Rectal smooth muscle tissue (tissue), 1 donor: ENCODE data around the gene DIP2B.

Experiments used
- H3K27ac ChIP-seq: one replicate; pipeline ENCODE4 v1.7.0; 2013; ENCODE audit warnings: low read depth, low read length, inconsistent platforms
- H3K27me3 ChIP-seq: one replicate; pipeline ENCODE4 v1.7.0; 2013; ENCODE audit warnings: low read length; ENCODE audit not compliant: control insufficient read depth, insufficient read depth
- H3K36me3 ChIP-seq: one replicate; pipeline ENCODE4 v1.7.0; 2013; ENCODE audit warnings: low read length; ENCODE audit not compliant: control insufficient read depth, insufficient read depth
- H3K4me1 ChIP-seq: one replicate; pipeline ENCODE4 v1.7.0; 2013; ENCODE audit warnings: low read length; ENCODE audit not compliant: control insufficient read depth, insufficient read depth
- H3K4me3 ChIP-seq: one replicate; pipeline ENCODE4 v1.7.0; 2013; ENCODE audit warnings: low read length
- H3K9ac ChIP-seq: one replicate; pipeline ENCODE4 v1.7.0; 2013; ENCODE audit warnings: low read length

The DIP2B gene

GRCh38 chr12:50699154-50699553, 194.4 kb downstream of the DIP2B start:
- H3K36me3 ChIP-seq, result peaks cover 19% of the 10 kb centered on the region
- H3K27ac ChIP-seq, result no peak overlapping the region

GRCh38 chr12:50699940-50700339, 195.2 kb downstream of the DIP2B start:
- H3K36me3 ChIP-seq, result peaks cover 17% of the 10 kb centered on the region
- H3K27me3 ChIP-seq, result no peaks in the 10 kb centered on the region
- no peak overlapping the region for H3K27ac ChIP-seq
- no peak overlapping the region for H3K9ac ChIP-seq
- no peaks in the 10 kb centered on the region for H3K4me1 ChIP-seq
- H3K4me3 ChIP-seq, result no peak overlapping the region

More at GRCh38 chr12:50699154-50699553, 194.4 kb downstream of the DIP2B start:
- H3K9ac ChIP-seq, result no peak overlapping the region
- no peaks in the 10 kb centered on the region for H3K27me3 ChIP-seq
- H3K4me1 ChIP-seq, result no peaks in the 10 kb centered on the region
- no peak overlapping the region for H3K4me3 ChIP-seq

GRCh38 chr12:50706606-50707005, 201.8 kb downstream of the DIP2B start:
- Histone ChIP-seq H3K4me3 (no peak overlapping the region), H3K27ac (no peak overlapping the region), H3K27me3 (no peaks in the 10 kb centered on the region), H3K36me3 (peaks cover 28% of the 10 kb centered on the region), H3K9ac (no peak overlapping the region), H3K4me1 (no peaks in the 10 kb centered on the region)

- no peak overlapping the region for H3K27ac ChIP-seq
- H3K4me1 ChIP-seq, result no peaks in the 10 kb centered on the region
- peaks cover 28% of the 10 kb centered on the region for H3K36me3 ChIP-seq
- no peak overlapping the region for H3K4me3 ChIP-seq
- no peaks in the 10 kb centered on the region for H3K27me3 ChIP-seq
- H3K9ac ChIP-seq, result no peak overlapping the region
Measured at GRCh38 chr12:50707396-50707795, 202.6 kb downstream of the DIP2B start.

- Histone ChIP-seq H3K4me1 (no peaks in the 10 kb centered on the region), H3K27ac (no peak overlapping the region), H3K36me3 (peaks cover 26% of the 10 kb centered on the region), H3K27me3 (no peaks in the 10 kb centered on the region), H3K4me3 (no peak overlapping the region), H3K9ac (no peak overlapping the region)
Measured at GRCh38 chr12:50708631-50709030, 203.8 kb downstream of the DIP2B start.

- Histone ChIP-seq H3K4me1 (no peaks in the 10 kb centered on the region), H3K9ac (no peak overlapping the region), H3K4me3 (no peak overlapping the region), H3K27ac (no peak overlapping the region), H3K27me3 (no peaks in the 10 kb centered on the region), H3K36me3 (peaks cover 28% of the 10 kb centered on the region)
Measured at GRCh38 chr12:50711121-50711520, 206.3 kb downstream of the DIP2B start.

GRCh38 chr12:50715174-50715573, 210.4 kb downstream of the DIP2B start:
- Histone ChIP-seq H3K27ac (no peak overlapping the region), H3K9ac (no peak overlapping the region), H3K36me3 (peaks cover 20% of the 10 kb centered on the region), H3K27me3 (no peaks in the 10 kb centered on the region), H3K4me1 (no peaks in the 10 kb centered on the region), H3K4me3 (no peak overlapping the region)

GRCh38 chr12:50718760-50719159, 214.0 kb downstream of the DIP2B start:
- no peak overlapping the region for H3K4me3 ChIP-seq
- peaks cover 32% of the 10 kb centered on the region for H3K36me3 ChIP-seq
- no peaks in the 10 kb centered on the region for H3K4me1 ChIP-seq
- H3K9ac ChIP-seq, result no peak overlapping the region
- no peak overlapping the region for H3K27ac ChIP-seq
- no peaks in the 10 kb centered on the region for H3K27me3 ChIP-seq

GRCh38 chr12:50720085-50720484, 215.3 kb downstream of the DIP2B start:
- H3K4me1 ChIP-seq, result no peaks in the 10 kb centered on the region
- no peak overlapping the region for H3K4me3 ChIP-seq
- H3K9ac ChIP-seq, result no peak overlapping the region
- peaks cover 39% of the 10 kb centered on the region for H3K36me3 ChIP-seq
- H3K27ac ChIP-seq, result no peak overlapping the region
- H3K27me3 ChIP-seq, result no peaks in the 10 kb centered on the region

- H3K36me3 ChIP-seq, result peaks cover 39% of the 10 kb centered on the region
- no peak overlapping the region for H3K27ac ChIP-seq
- no peak overlapping the region for H3K4me3 ChIP-seq
- H3K9ac ChIP-seq, result no peak overlapping the region
- H3K27me3 ChIP-seq, result no peaks in the 10 kb centered on the region
- H3K4me1 ChIP-seq, result no peaks in the 10 kb centered on the region
Measured at GRCh38 chr12:50720501-50720900, 215.7 kb downstream of the DIP2B start.

GRCh38 chr12:50723865-50724264, 219.1 kb downstream of the DIP2B start:
- Histone ChIP-seq H3K27me3 (no peaks in the 10 kb centered on the region), H3K4me3 (no peak overlapping the region), H3K27ac (no peak overlapping the region), H3K4me1 (no peaks in the 10 kb centered on the region), H3K9ac (no peak overlapping the region), H3K36me3 (peaks cover 40% of the 10 kb centered on the region)

- no peak overlapping the region for H3K4me3 ChIP-seq
- H3K27me3 ChIP-seq, result no peaks in the 10 kb centered on the region
- no peak overlapping the region for H3K9ac ChIP-seq
- H3K4me1 ChIP-seq, result no peaks in the 10 kb centered on the region
- H3K27ac ChIP-seq, result no peak overlapping the region
- H3K36me3 ChIP-seq, result peaks cover 47% of the 10 kb centered on the region
Measured at GRCh38 chr12:50725011-50725942, 220.5 kb downstream of the DIP2B start.

- no peak overlapping the region for H3K27ac ChIP-seq
- H3K36me3 ChIP-seq, result peaks cover 48% of the 10 kb centered on the region
- H3K27me3 ChIP-seq, result no peaks in the 10 kb centered on the region
- no peak overlapping the region for H3K4me3 ChIP-seq
- H3K4me1 ChIP-seq, result no peaks in the 10 kb centered on the region
- H3K9ac ChIP-seq, result no peak overlapping the region
Measured at GRCh38 chr12:50727466-50727865, 222.7 kb downstream of the DIP2B start.
